HG03159 (cell line): Measurements from ENCODE around the gene KIAA1614.

Experiments
- ATAC-seq: cut with Tn5 transposase; IDR thresholded peaks from one replicate; pipeline ENCODE4 v1.9.1; 2021; ENCODE audit warnings: mild to moderate bottlenecking, moderate library complexity; ENCODE audit not compliant: unreplicated experiment

Gene KIAA1614

GRCh38 chr1:180994262-180994661 lies 81.6 kb downstream of the KIAA1614 start:
- ATAC-seq = no peak

GRCh38 chr1:180997843-180998504 lies 85.3 kb downstream of the KIAA1614 start:
- no peak for ATAC-seq
